Measurements from ENCODE around the gene PHYKPL.

- TF ChIP-seq CTCF (IDR thresholded peaks at IDR 0.05; ENCODE audit: insufficient read depth, low read length) (no peak), POLR2AphosphoS5 (IDR thresholded peaks at IDR 0.05; ENCODE audit: low read depth) (peak; percentile 25; the same call in 1 of the 2 replicates), REST (IDR thresholded peaks at IDR 0.05; ENCODE audit: insufficient replicate concordance, low read depth) (no peak), GABPA (IDR thresholded peaks at IDR 0.05; ENCODE audit: low read depth) (no peak)
Measured at GRCh38 chr5:178214160-178214803, 18.3 kb downstream of the PHYKPL start.
